ENCODE results near the gene MKRN2OS.

DNA sequence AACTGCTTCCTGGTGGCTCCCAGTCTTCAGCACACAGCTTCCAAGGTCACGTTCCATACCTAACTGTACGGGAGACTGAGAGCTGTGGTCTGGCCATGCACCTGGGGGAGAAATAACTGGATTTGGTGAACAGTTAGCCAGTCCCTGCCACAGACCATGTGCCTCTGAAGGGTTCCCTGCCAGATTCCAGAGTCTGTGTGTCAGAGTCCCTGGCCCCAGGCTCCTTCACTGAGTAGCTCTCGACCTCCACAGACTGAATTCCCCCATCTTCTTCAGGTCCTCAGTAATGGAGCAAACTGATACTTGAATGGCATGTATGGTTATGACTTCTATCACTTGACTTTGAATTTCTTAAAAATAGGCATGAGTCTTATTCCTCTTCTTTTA lies 17.5 kb downstream of the MKRN2OS start:
- no peak for TF ChIP-seq POLR2AphosphoS5 (IDR thresholded peaks at IDR 0.05)
- TF ChIP-seq CTCF (IDR thresholded peaks at IDR 0.05 in 8 of 11, conservative IDR thresholded peaks at IDR 0.05 in 3 of 11), result no peak
- TF ChIP-seq POLR2A (IDR thresholded peaks at IDR 0.05), result no peak
